Measurements from ENCODE around the gene SLC16A3. TPM values are rescaled to one million over a fixed set of nuclear protein-coding genes. Genes with fewer than 3 reads are reported as not detected.

SLC16A3 gene
- total and polyA plus RNA-seq, 2 experiments from 2014 or later, result 3.5 to 10.6 TPM

GRCh38 chr17:82269138-82269881, 40.5 kb downstream of the SLC16A3 start (continued):
- TF ChIP-seq ZNF462 (CRISPR knock-in tag; IDR thresholded peaks at IDR 0.05), result no peak

- no peak overlapping the region for H3K27ac Mint-ChIP-seq
- H3K27ac ChIP-seq (ENCODE audit: low read depth), result no peak overlapping the region
- H3K4me1 Mint-ChIP-seq, result peaks cover 40% of the 10 kb centered on the region
- H3K4me1 ChIP-seq (ENCODE audit: insufficient read depth), result peaks cover 9% of the 10 kb centered on the region
- DNase-seq (ENCODE audit: low spot score), result no peak
- H3F3A ChIP-seq (replicated peaks; ENCODE audit: low read depth), result no peaks in the 10 kb centered on the region
- peaks cover 8% of the 10 kb centered on the region for H3K27me3 Mint-ChIP-seq (ENCODE audit: insufficient read depth, low read depth, poor library complexity)
- peaks cover 77% of the 10 kb centered on the region for H3K79me2 ChIP-seq (replicated peaks; ENCODE audit: insufficient read depth)
- no peaks in the 10 kb centered on the region for H3K9me2 ChIP-seq (ENCODE audit: insufficient read depth)
- H3K4me2 ChIP-seq, result no peak overlapping the region
- ATAC-seq, result no peak
- H3K4me3 ChIP-seq, result no peak overlapping the region
- H3K4me3 Mint-ChIP-seq, result peak overlapping the region; percentile 33; the same call in 2 of the 3 replicates
- H3K36me3 ChIP-seq (ENCODE audit: insufficient read depth), result peaks cover 8% of the 10 kb centered on the region
- H4K20me1 ChIP-seq (replicated peaks; ENCODE audit: insufficient read depth), result peaks cover 72% of the 10 kb centered on the region
- no peaks in the 10 kb centered on the region; the same call in 2 of the 3 replicates for H3K9me3 Mint-ChIP-seq
- H3K36me3 Mint-ChIP-seq (ENCODE audit: low read depth), result peaks cover 65% of the 10 kb centered on the region
- H2AFZ ChIP-seq, result no peak overlapping the region
- H3K27me3 ChIP-seq (ENCODE audit: insufficient read depth), result no peaks in the 10 kb centered on the region
- no peak for TF ChIP-seq EZH2phosphoT487 (IDR thresholded peaks at IDR 0.05; ENCODE audit: unreplicated experiment)
- TF ChIP-seq CREB1 (CRISPR knock-in tag; IDR thresholded peaks at IDR 0.05; ENCODE audit: low read depth), result no peak
- TF ChIP-seq JUNB (IDR thresholded peaks at IDR 0.05; ENCODE audit: unreplicated experiment), result no peak
- no peak for TF ChIP-seq EZH2 (IDR thresholded peaks at IDR 0.05; ENCODE audit: low read depth, unreplicated experiment)
- no peak for TF ChIP-seq ZNF462 (CRISPR knock-in tag; IDR thresholded peaks at IDR 0.05)
- TF ChIP-seq POLR2AphosphoS5 (IDR thresholded peaks at IDR 0.05; ENCODE audit: low read depth), result no peak
- TF ChIP-seq NANOG (IDR thresholded peaks at IDR 0.05; ENCODE audit: borderline replicate concordance), result no peak
Observed at GRCh38 chr17:82269882-82270500, 41.1 kb downstream of the SLC16A3 start.

Measured in GM23338 (cell line).